ENCODE measurements around the gene ASZ1.

Gene ASZ1

DNA sequence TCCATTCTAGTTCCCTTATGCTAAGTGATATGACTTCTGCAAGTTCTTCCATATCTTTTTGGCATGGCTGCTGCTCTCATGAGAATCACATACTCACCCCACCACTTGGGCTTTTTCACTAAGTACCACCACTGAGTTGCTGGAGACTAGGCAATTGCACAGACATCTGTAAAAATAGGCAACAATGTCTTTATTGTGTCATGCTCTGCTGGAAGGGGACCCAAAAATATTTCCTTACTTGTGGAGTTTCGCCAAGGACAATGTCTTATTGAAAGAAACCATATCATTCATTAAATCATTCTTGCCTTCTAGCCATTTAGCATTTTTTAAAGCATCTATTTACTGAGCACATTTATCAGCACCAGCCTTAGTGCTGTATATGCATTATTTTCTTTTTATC is 17.4 kb upstream of the ASZ1 start (continued):
- TF ChIP-seq ZNF184 (tag by site-specific recombination; IDR thresholded peaks at IDR 0.05) (no peak), ZNF670 (tag by site-specific recombination; IDR thresholded peaks at IDR 0.05; ENCODE audit: low read depth) (no peak), TRIM28 (IDR thresholded peaks at IDR 0.05; ENCODE audit: borderline replicate concordance, low read length) (no peak)

DNA sequence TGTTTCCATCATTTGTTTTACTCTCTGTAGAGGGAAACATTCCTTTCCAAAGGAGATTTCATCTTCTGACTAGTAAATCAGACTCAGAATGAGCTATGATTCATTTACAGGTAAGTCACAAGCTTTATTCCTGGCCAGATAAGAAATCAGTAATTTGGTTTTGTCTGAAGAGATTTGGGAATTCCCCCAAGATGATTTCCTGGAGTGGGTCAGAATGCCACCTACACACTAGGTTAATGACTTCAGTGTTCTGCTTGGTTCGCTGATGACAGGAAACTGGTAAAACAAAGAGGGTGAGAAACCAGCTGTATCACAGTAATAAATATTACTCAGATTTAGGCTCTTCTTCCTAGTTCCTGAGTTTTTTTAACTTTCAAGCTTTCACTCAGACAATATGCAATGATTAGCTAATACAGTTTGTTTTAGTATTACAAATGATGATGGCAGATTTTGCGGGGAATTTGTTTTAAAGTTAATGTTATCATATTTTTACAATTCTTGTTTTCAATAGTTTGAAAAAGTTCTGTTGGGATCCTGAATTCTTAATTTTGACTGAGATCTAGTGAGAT is 8.3 kb upstream of the ASZ1 start:
- no peaks in the 10 kb centered on the region for H3K4me1 ChIP-seq (ENCODE audit: control insufficient read depth, insufficient read depth, low read length)
- H3K4me3 ChIP-seq (ENCODE audit: low read depth, low read length) = no peak overlapping the region
- TF ChIP-seq ZNF560 (tag by site-specific recombination; IDR thresholded peaks at IDR 0.05; ENCODE audit: borderline replicate concordance) = no peak
- no peak for TF ChIP-seq ZNF239 (tag by site-specific recombination; IDR thresholded peaks at IDR 0.05)
- TF ChIP-seq, protein P1, sequence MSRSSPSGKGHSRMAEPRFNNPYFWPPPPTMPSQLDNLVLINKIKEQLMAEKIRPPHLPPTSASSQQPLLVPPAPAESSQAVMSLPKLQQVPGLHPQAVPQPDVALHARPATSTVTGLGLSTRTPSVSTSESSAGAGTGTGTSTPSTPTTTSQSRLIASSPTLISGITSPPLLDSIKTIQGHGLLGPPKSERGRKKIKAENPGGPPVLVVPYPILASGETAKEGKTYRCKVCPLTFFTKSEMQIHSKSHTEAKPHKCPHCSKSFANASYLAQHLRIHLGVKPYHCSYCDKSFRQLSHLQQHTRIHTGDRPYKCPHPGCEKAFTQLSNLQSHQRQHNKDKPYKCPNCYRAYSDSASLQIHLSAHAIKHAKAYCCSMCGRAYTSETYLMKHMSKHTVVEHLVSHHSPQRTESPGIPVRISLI (tag by site-specific recombination; IDR thresholded peaks at IDR 0.05) = no peak
- TF ChIP-seq, protein P2, sequence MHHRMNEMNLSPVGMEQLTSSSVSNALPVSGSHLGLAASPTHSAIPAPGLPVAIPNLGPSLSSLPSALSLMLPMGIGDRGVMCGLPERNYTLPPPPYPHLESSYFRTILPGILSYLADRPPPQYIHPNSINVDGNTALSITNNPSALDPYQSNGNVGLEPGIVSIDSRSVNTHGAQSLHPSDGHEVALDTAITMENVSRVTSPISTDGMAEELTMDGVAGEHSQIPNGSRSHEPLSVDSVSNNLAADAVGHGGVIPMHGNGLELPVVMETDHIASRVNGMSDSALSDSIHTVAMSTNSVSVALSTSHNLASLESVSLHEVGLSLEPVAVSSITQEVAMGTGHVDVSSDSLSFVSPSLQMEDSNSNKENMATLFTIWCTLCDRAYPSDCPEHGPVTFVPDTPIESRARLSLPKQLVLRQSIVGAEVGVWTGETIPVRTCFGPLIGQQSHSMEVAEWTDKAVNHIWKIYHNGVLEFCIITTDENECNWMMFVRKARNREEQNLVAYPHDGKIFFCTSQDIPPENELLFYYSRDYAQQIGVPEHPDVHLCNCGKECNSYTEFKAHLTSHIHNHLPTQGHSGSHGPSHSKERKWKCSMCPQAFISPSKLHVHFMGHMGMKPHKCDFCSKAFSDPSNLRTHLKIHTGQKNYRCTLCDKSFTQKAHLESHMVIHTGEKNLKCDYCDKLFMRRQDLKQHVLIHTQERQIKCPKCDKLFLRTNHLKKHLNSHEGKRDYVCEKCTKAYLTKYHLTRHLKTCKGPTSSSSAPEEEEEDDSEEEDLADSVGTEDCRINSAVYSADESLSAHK (tag by site-specific recombination; IDR thresholded peaks at IDR 0.05) = no peak
- no peak for TF ChIP-seq TRIM28 (IDR thresholded peaks at IDR 0.05; ENCODE audit: borderline replicate concordance, low read length)
- no peak for TF ChIP-seq ZNF596 (tag by site-specific recombination; IDR thresholded peaks at IDR 0.05)
- no peak for TF ChIP-seq ZNF785 (tag by site-specific recombination; IDR thresholded peaks at IDR 0.05)
- no peak for TF ChIP-seq PRDM1 (tag by site-specific recombination; IDR thresholded peaks at IDR 0.05)
- no peak for TF ChIP-seq SP7 (tag by site-specific recombination; IDR thresholded peaks at IDR 0.05)
- TF ChIP-seq ZNF121 (tag by site-specific recombination; IDR thresholded peaks at IDR 0.05) = no peak
- no peak for TF ChIP-seq ZNF19 (tag by site-specific recombination; IDR thresholded peaks at IDR 0.05; ENCODE audit: low read depth)
- TF ChIP-seq, protein P3, sequence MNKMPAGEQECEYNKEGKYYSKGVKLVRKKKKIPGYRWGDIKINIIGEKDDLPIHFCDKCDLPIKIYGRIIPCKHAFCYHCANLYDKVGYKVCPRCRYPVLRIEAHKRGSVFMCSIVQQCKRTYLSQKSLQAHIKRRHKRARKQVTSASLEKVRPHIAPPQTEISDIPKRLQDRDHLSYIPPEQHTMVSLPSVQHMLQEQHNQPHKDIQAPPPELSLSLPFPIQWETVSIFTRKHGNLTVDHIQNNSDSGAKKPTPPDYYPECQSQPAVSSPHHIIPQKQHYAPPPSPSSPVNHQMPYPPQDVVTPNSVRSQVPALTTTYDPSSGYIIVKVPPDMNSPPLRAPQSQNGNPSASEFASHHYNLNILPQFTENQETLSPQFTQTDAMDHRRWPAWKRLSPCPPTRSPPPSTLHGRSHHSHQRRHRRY (tag by site-specific recombination; IDR thresholded peaks at IDR 0.05) = no peak
- no peak overlapping the region for H3K27ac ChIP-seq (ENCODE audit: extremely low read depth, low read depth, low read length)
- no peaks in the 10 kb centered on the region; the same call in 1 of the 2 replicates for H3K9me3 ChIP-seq (ENCODE audit: control insufficient read depth, insufficient read depth, low read depth, low read length)
- CTCF ChIA-PET = interaction anchor here (0.6 kb wide), 3 partner anchors 306 to 1433 kb away, joined by 3 to 4 read pairs (median 4); no protein-coding TSS in a partner anchor
- POLR2A ChIA-PET = no interaction called here
- no peaks in the 10 kb centered on the region; a peak in 1 of 3 replicates for H3K36me3 ChIP-seq (ENCODE audit: control insufficient read depth in 2 of 2, insufficient read depth in 1 of 2, low read length in 2 of 2)

DNA sequence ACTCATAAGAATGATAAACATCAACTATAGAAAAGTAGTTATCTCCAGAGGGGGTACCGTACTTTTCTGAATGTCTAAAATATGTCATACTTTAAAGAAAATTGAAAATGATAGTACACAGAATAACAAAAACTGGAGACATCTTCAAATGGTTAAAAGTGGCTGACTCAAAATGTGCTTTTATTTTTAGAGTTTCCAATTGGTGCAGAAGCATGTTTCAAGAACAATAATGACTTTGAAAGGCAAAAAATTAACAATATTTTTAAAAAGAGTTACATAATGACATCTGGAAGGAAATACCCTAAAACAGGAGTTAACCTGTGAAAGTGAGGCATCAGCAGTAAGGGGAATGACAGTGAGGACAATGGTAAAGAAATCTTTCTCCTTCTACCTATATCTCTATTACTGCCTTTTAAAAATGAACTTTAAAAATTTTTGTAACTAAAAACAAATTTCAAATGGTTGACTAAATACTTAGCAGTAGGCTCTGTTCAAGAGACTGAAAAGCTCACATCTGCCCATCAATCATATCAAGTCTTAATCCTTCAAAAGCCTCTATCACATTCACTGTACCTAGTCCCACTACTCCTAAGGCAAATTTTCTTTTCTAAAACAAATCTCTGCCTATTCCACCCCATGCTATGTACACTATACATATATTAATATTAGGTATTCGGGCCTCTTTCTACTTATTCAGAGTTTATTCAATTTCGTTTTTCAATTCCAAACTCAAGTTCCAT is 3.0 kb downstream of the ASZ1 start:
- ChIA-PET CTCF (no interaction called here), POLR2A (no interaction called here)
- Histone ChIP-seq H3K9me3 (ENCODE audit: control insufficient read depth, insufficient read depth, low read depth, low read length) (no peaks in the 10 kb centered on the region), H3K27ac (ENCODE audit: extremely low read depth, low read depth, low read length) (no peak overlapping the region), H3K4me1 (ENCODE audit: control insufficient read depth, insufficient read depth, low read length) (no peaks in the 10 kb centered on the region), H3K36me3 (ENCODE audit: control insufficient read depth in 2 of 2, insufficient read depth in 1 of 2, low read length in 2 of 2) (no peaks in the 10 kb centered on the region), H3K4me3 (ENCODE audit: low read depth, low read length) (no peak overlapping the region)
- TF ChIP-seq ZNF221 (tag by site-specific recombination; IDR thresholded peaks at IDR 0.05; ENCODE audit: borderline replicate concordance) (no peak), ZNF169 (tag by site-specific recombination; IDR thresholded peaks at IDR 0.05) (no peak), ZNF211 (tag by site-specific recombination; IDR thresholded peaks at IDR 0.05; ENCODE audit: low read depth) (no peak), HOXA7 (CRISPR knock-in tag; IDR thresholded peaks at IDR 0.05; ENCODE audit: borderline replicate concordance) (no peak), ZNF747 (tag by site-specific recombination; IDR thresholded peaks at IDR 0.05) (no peak), ZNF785 (tag by site-specific recombination; IDR thresholded peaks at IDR 0.05) (no peak), ZNF350 (tag by site-specific recombination; IDR thresholded peaks at IDR 0.05) (no peak), ZEB2 (tag by site-specific recombination; IDR thresholded peaks at IDR 0.05) (no peak), ZNF514 (tag by site-specific recombination; IDR thresholded peaks at IDR 0.05) (no peak), ZNF175 (tag by site-specific recombination; IDR thresholded peaks at IDR 0.05) (no peak), ZNF776 (tag by site-specific recombination; IDR thresholded peaks at IDR 0.05; ENCODE audit: borderline replicate concordance) (no peak)
- TF ChIP-seq, protein P2 (tag by site-specific recombination; IDR thresholded peaks at IDR 0.05) = no peak
- TF ChIP-seq, protein P4, sequence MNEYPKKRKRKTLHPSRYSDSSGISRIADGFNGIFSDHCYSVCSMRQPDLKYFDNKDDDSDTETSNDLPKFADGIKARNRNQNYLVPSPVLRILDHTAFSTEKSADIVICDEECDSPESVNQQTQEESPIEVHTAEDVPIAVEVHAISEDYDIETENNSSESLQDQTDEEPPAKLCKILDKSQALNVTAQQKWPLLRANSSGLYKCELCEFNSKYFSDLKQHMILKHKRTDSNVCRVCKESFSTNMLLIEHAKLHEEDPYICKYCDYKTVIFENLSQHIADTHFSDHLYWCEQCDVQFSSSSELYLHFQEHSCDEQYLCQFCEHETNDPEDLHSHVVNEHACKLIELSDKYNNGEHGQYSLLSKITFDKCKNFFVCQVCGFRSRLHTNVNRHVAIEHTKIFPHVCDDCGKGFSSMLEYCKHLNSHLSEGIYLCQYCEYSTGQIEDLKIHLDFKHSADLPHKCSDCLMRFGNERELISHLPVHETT (tag by site-specific recombination; IDR thresholded peaks at IDR 0.05) = no peak
